Endothelial cell of umbilical vein (primary cell): ENCODE results near the gene RGS11. TPM values are rescaled to one million over a fixed set of nuclear protein-coding genes. Genes with fewer than 3 reads are reported as not detected.

Source experiments
- BruUV-seq: library from RNA; stranded (reverse); fragments of 400-500 nt; replicated peaks from 2 replicates; lab custom pipeline; 2021; lab: Mats Ljungman, UMichigan
- CTCF ChIA-PET: fragments of 300-600, 350-600 bp; sonication (Branson Sonifier 250); formaldehyde crosslinking; loops from one replicate; lab custom pipeline; 2021; ENCODE audit warnings: antibody characterized with exemption, inconsistent platforms; lab: Charles Lee
- POLR2A ChIA-PET: fragments of 300-600, 350-600 bp; sonication (Branson Sonifier 250); formaldehyde crosslinking; loops from one replicate; lab custom pipeline; 2021; ENCODE audit warnings: antibody characterized with exemption, inconsistent platforms; lab: Charles Lee
- DNase-seq: peaks from one replicate; pipeline ENCODE4 v3.0.0-alpha.2; 2011; ENCODE audit warnings: low read depth, low spot score
- FAIRE-seq: peaks from 2 replicates; lab custom pipeline; 2011; peaks lifted over from hg19 to GRCh38; lab: Jason Lieb, UNC
- H2AFZ ChIP-seq: 2 replicates; pipeline ENCODE4 v1.6.0; 2012; ENCODE audit warnings: low read depth, low read length, control low read depth, inconsistent platforms
- H3K27ac ChIP-seq: 2 replicates; pipeline ENCODE4 v1.5.1; 2011; ENCODE audit warnings: low read depth, mild to moderate bottlenecking, control low read depth, low read length, moderate library complexity; ENCODE audit not compliant: insufficient read depth
- H3K27me3 ChIP-seq, 2 experiments: 2 replicates each; pipeline versions ENCODE4 v1.6.0 to v1.6.1; 2011; ENCODE audit warnings: low read length in 2 of 2, mixed read lengths in 1 of 2; ENCODE audit not compliant: control insufficient read depth in 2 of 2, insufficient read depth in 2 of 2
- H3K36me3 ChIP-seq, 2 experiments: 2 replicates in 1 of 2; 3 replicates in 1 of 2; pipeline ENCODE4 v1.5.1; 2011; ENCODE audit warnings: low read length in 2 of 2, mild to moderate bottlenecking in 1 of 2, moderate library complexity in 1 of 2; ENCODE audit not compliant: control insufficient read depth in 2 of 2, insufficient read depth in 2 of 2; ENCODE audit errors: extremely low read depth in 1 of 2
- H3K4me1 ChIP-seq: 3 replicates; pipeline ENCODE4 v1.5.1; 2011; ENCODE audit warnings: mild to moderate bottlenecking, low read length; ENCODE audit not compliant: control insufficient read depth, insufficient read depth; ENCODE audit errors: extremely low read depth
- H3K4me2 ChIP-seq: 2 replicates; pipeline ENCODE4 v1.6.1; 2011; ENCODE audit warnings: low read length, control low read depth, mixed read lengths; ENCODE audit not compliant: insufficient read depth
- H3K4me3 ChIP-seq, 3 experiments: fragments of 200-600 bp in 1 of 3; sonication (generic), shearing (Covaris generic) in 1 of 3; replicated peaks in 1 of 3; 2 replicates each; pipeline ENCODE4 v1.5.1; 2011 to 2016; ENCODE audit warnings: control low read depth in 3 of 3, low read length in 3 of 3, mild to moderate bottlenecking in 2 of 3, inconsistent platforms in 1 of 3, low read depth in 1 of 3, moderate library complexity in 1 of 3; ENCODE audit not compliant: insufficient read depth in 1 of 3
- H3K79me2 ChIP-seq: 2 replicates; pipeline ENCODE4 v1.6.0; 2012; ENCODE audit warnings: low read length, inconsistent platforms; ENCODE audit not compliant: control insufficient read depth, insufficient read depth
- H3K9ac ChIP-seq: replicated peaks from 2 replicates; pipeline ENCODE3; 2011; ENCODE audit warnings: low read length, control low read depth; ENCODE audit not compliant: insufficient read depth; ENCODE audit errors: extremely low read depth
- H3K9me1 ChIP-seq: replicated peaks from 3 replicates; pipeline ENCODE4 v1.6.0; 2011; ENCODE audit warnings: mild to moderate bottlenecking, low read length; ENCODE audit not compliant: control insufficient read depth, insufficient read depth; ENCODE audit errors: extremely low read depth
- H3K9me3 ChIP-seq: replicated peaks from 2 replicates; pipeline ENCODE4 v1.5.1; 2012; ENCODE audit warnings: low read length, inconsistent platforms; ENCODE audit not compliant: control insufficient read depth, insufficient read depth
- H4K20me1 ChIP-seq: replicated peaks from 2 replicates; pipeline ENCODE3; 2011; ENCODE audit warnings: mild to moderate bottlenecking, low read length; ENCODE audit not compliant: control insufficient read depth, insufficient read depth; ENCODE audit errors: extremely low read depth
- EZH2 ChIP-seq: IDR thresholded peaks from 2 replicates; pipeline ENCODE4 v1.6.1; 2012; ENCODE audit warnings: borderline replicate concordance, low read depth, mild to moderate bottlenecking, moderate library complexity, low read length, inconsistent platforms; ENCODE audit not compliant: severe bottlenecking
- FOS ChIP-seq: IDR thresholded peaks from 2 replicates; pipeline ENCODE4 v1.6.1; 2011; ENCODE audit warnings: mild to moderate bottlenecking, low read length, moderate library complexity, borderline replicate concordance; ENCODE audit not compliant: insufficient read depth
- GATA2 ChIP-seq: IDR thresholded peaks from 2 replicates; pipeline ENCODE4 v1.7.0; 2011; ENCODE audit warnings: low read depth, mild to moderate bottlenecking, moderate library complexity, mixed read lengths, low read length; ENCODE audit not compliant: insufficient read length, insufficient read depth
- JUN ChIP-seq: IDR thresholded peaks from 2 replicates; pipeline ENCODE4 v1.6.1; 2011; ENCODE audit warnings: borderline replicate concordance, low read depth; ENCODE audit not compliant: insufficient read length, insufficient read depth
- MAX ChIP-seq: IDR thresholded peaks from 2 replicates; pipeline ENCODE4 v1.6.1; 2011; ENCODE audit not compliant: insufficient read depth, insufficient read length
- MYC ChIP-seq: IDR thresholded peaks from one replicate; pipeline ENCODE4 v1.6.1; 2011; ENCODE audit warnings: mild to moderate bottlenecking, low read depth, low read length
- POLR2A ChIP-seq: IDR thresholded peaks from 2 replicates; pipeline ENCODE4 v1.6.1; 2012; ENCODE audit warnings: low read depth, mild to moderate bottlenecking, control low read depth, low read length
- POLR2AphosphoS5 ChIP-seq: IDR thresholded peaks from 2 replicates; pipeline ENCODE4 v1.6.1; 2012; ENCODE audit warnings: low read depth, mild to moderate bottlenecking, control low read depth, low read length, moderate library complexity; ENCODE audit not compliant: insufficient read depth
- dilution Hi-C: fragments of 300-500 bp; cut with MboI; formaldehyde crosslinking; loops from one replicate; pipeline ENCODE4 v1.15.0; 2019; ENCODE audit warnings: low sequenced_read_pairs; ENCODE audit not compliant: extremely low pct_ligation_motif_present
- intact Hi-C: fragments of 100-400 bp; cut with micrococcal nuclease; formaldehyde crosslinking; loops from one replicate; pipeline ENCODE4 v1.10.0; 2022
- polyA plus RNA-seq, 4 experiments: library from polyadenylated mRNA; depleted of rRNA in 3 of 4; stranded (reverse) in 3 of 4; unstranded in 1 of 4; fragments of >200 nt; gene quantifications; 2 replicates each; pipeline versions ENCODE4 v1.2.1 to v1.2.3, GENCODE V29; 2011 to 2012; ENCODE audit warnings: missing spikeins in 1 of 4
- total RNA-seq: library from RNA; stranded (reverse); gene quantifications from 2 replicates; pipeline ENCODE4 v1.2.3, GENCODE V29; 2021
- TF ChIP-seq, protein P1 (sequence below), 2 donors: IDR thresholded peaks; 1 replicate in 1 of 2; 2 replicates in 1 of 2; pipeline ENCODE4 v1.5.1; 2011; ENCODE audit warnings: low read length in 2 of 2, mild to moderate bottlenecking in 2 of 2, moderate library complexity in 2 of 2, control low read depth in 1 of 2, inconsistent platforms in 1 of 2, low read depth in 1 of 2; ENCODE audit not compliant: insufficient read depth in 1 of 2; ENCODE audit errors: extremely low read depth in 1 of 2

Gene RGS11
- total and polyA plus RNA-seq, 2 donors (not counting 3 experiments of a cell fraction or from before 2014, with no cell fraction given), result 3.0 to 4.9 TPM

GRCh38 chr16:273547-274421 is 2.0 kb downstream of the RGS11 start:
- Histone ChIP-seq H3K27me3 (no peaks in the 10 kb centered on the region), H3K9me3 (no peaks in the 10 kb centered on the region), H3K79me2 (no peaks in the 10 kb centered on the region), H3K4me2 (no peak overlapping the region), H3K9me1 (no peaks in the 10 kb centered on the region), H4K20me1 (no peaks in the 10 kb centered on the region), H3K9ac (no peak overlapping the region), H3K4me3 (no peak overlapping the region), H3K27ac (no peak overlapping the region), H3K36me3 (no peaks in the 10 kb centered on the region), H2AFZ (no peak overlapping the region), H3K4me1 (peaks cover 3% of the 10 kb centered on the region)
- ChIA-PET POLR2A (no interaction called here), CTCF (no interaction called here)
- TF ChIP-seq, protein P1, sequence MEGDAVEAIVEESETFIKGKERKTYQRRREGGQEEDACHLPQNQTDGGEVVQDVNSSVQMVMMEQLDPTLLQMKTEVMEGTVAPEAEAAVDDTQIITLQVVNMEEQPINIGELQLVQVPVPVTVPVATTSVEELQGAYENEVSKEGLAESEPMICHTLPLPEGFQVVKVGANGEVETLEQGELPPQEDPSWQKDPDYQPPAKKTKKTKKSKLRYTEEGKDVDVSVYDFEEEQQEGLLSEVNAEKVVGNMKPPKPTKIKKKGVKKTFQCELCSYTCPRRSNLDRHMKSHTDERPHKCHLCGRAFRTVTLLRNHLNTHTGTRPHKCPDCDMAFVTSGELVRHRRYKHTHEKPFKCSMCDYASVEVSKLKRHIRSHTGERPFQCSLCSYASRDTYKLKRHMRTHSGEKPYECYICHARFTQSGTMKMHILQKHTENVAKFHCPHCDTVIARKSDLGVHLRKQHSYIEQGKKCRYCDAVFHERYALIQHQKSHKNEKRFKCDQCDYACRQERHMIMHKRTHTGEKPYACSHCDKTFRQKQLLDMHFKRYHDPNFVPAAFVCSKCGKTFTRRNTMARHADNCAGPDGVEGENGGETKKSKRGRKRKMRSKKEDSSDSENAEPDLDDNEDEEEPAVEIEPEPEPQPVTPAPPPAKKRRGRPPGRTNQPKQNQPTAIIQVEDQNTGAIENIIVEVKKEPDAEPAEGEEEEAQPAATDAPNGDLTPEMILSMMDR (IDR thresholded peaks at IDR 0.05; ENCODE audit: extremely low read depth in 1 of 2, insufficient read depth in 1 of 2, low read depth in 1 of 2, low read length in 2 of 2), result no peak
- BruUV-seq, result no TSS peak
- intact Hi-C loops (no loop called here), dilution Hi-C loops (no loop called here)
- DNase-seq (no peak), FAIRE-seq (no peak)

DNA sequence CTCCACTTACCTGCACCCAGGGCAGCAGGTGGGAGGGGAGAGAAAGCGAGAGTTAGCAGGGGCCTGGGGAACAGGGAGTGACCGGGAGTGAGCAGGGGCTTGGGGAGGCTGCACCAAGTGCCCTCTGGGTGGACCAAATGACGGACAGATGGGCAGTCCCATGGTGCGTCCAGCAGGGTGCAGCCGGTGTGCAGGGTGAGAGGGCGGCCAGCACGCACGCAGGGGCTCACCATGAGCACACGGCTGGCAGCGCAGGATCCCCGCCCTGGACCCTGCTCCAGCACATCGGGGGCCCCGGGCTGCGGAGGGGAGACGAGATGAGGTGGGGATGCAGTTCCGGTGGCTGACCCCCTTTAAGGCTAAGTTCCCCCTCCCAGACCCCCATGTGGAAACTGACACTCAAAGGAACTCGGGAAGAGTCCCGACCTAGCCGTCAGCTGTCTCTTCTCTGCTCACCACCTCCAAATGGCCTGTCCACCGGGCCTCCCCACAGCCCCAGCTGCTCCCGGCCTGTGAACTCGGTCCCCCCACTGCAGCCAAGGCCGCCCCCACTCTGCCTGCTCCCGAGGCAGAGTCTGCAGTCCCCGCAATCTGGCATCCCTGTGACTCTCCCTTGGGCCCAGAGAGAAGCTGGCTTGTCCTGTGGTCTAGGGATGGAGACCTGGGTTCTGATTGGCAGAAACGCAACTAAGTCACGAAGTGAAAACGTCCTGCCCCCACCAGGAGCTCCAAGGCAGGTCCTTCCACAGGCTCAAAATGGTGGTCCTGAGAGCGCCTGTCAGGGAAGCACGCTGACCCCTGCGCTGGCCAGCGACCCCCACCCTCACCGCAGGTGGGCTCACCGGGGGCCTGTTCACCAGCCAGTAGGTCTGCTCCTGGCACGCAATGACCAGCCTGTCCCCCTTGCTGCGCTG is 2.9 kb downstream of the RGS11 start:
- H2AFZ ChIP-seq, result no peak overlapping the region
- no peak overlapping the region for H3K4me3 ChIP-seq
- H3K79me2 ChIP-seq, result no peaks in the 10 kb centered on the region
- no peaks in the 10 kb centered on the region for H3K9me1 ChIP-seq
- H3K4me2 ChIP-seq, result no peak overlapping the region
- peaks cover 3% of the 10 kb centered on the region for H3K4me1 ChIP-seq
- no peaks in the 10 kb centered on the region for H4K20me1 ChIP-seq
- no peak overlapping the region for H3K27ac ChIP-seq
- ChIA-PET CTCF (no interaction called here), POLR2A (no interaction called here)
- BruUV-seq, result no TSS peak
- H3K9me3 ChIP-seq, result no peaks in the 10 kb centered on the region
- no peaks in the 10 kb centered on the region for H3K27me3 ChIP-seq
- no peaks in the 10 kb centered on the region for H3K36me3 ChIP-seq
- no peak overlapping the region for H3K9ac ChIP-seq
- intact Hi-C loops, result no loop called here
- DNase-seq (no peak), FAIRE-seq (no peak)
- TF ChIP-seq MYC, result no peak
- TF ChIP-seq POLR2A, result no peak
- no peak for TF ChIP-seq JUN
- TF ChIP-seq FOS, result no peak
- TF ChIP-seq, protein P1 (IDR thresholded peaks at IDR 0.05; ENCODE audit: extremely low read depth in 1 of 2, insufficient read depth in 1 of 2, low read depth in 1 of 2, low read length in 2 of 2), result no peak
- no peak for TF ChIP-seq GATA2
- no peak for TF ChIP-seq EZH2
- TF ChIP-seq MAX, result no peak
- no peak for TF ChIP-seq POLR2AphosphoS5
- dilution Hi-C loops, result no loop called here
